Memory B cell (primary cell): ENCODE results near the gene AHSP.
"Not testable (repeated sequence)": the region's sequence is repeated elsewhere in the genome, so short reads cannot be mapped to it uniquely, and the experiment has no call there.

ENCODE experiments used
- ATAC-seq: fragments of 150-1000 bp; cut with Tn5 transposase; 2 replicates; pipeline ENCODE4 v1.10.0; 2021; ENCODE audit warnings: low read depth, mild to moderate bottlenecking, moderate library complexity
- DNase-seq, 2 donors: peaks; one replicate each; pipeline ENCODE4 v3.0.0; 2022; ENCODE audit warnings: low spot score in 2 of 2
- H3K27ac Mint-ChIP-seq: one replicate; pipeline ENCODE4 v1.8.0; 2022; ENCODE audit warnings: mild to moderate bottlenecking, moderate library complexity, mixed read lengths
- H3K27me3 Mint-ChIP-seq: one replicate; pipeline ENCODE4 v1.8.0; 2022; ENCODE audit warnings: mixed read lengths
- H3K36me3 Mint-ChIP-seq: one replicate; pipeline ENCODE4 v1.8.0; 2022; ENCODE audit warnings: mild to moderate bottlenecking, mixed read lengths
- H3K4me1 Mint-ChIP-seq: one replicate; pipeline ENCODE4 v1.8.0; 2022; ENCODE audit warnings: mixed read lengths
- H3K4me3 Mint-ChIP-seq: one replicate; pipeline ENCODE4 v1.8.0; 2022; ENCODE audit warnings: mild to moderate bottlenecking, moderate library complexity, mixed read lengths
- H3K9me3 Mint-ChIP-seq: one replicate; pipeline ENCODE4 v1.8.0; 2022; ENCODE audit warnings: mixed read lengths

Gene AHSP, protein sequence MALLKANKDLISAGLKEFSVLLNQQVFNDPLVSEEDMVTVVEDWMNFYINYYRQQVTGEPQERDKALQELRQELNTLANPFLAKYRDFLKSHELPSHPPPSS

DNA sequence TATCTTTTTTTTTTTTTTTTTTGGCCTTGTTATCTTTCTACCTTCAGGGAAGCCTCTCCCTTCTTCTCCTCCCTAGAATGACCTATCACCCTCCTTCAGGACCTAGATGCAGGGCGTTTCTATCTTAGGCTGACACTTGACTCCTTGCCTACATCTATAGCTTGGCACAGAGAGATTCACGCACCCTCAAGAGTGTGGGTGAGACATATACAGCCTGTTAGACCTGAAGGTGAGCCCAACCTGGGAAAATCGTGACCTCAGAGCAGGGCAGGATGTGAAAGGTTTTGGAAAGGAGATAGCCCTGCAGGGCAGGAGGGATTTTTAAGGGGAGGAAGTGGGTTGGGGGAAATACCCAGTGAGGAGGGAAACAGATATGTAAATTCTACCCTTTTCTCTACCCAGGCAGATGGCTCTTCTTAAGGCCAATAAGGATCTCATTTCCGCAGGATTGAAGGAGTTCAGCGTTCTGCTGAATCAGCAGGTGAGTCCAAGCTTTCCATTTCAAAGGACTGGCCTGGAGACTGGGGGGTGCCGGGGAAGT lies at the start of gene AHSP:
Gene AHSP (plus strand): TSS at position 167 of the 541 bp plus-strand sequence. CDS start 240 bp downstream, at position 407.
- Mint-ChIP-seq H3K27ac (no peak within 1 kb of the TSS), H3K4me1 (peaks cover 3% of the 10 kb centered on the region), H3K4me3 (peak within 1 kb of the TSS; percentile 28), H3K9me3 (no peaks in the 10 kb centered on the region), H3K27me3 (peaks cover 10% of the 10 kb centered on the region), H3K36me3 (no peaks in the 10 kb centered on the region)
- peak; percentile 45 for ATAC-seq
- no peak for DNase-seq

DNA sequence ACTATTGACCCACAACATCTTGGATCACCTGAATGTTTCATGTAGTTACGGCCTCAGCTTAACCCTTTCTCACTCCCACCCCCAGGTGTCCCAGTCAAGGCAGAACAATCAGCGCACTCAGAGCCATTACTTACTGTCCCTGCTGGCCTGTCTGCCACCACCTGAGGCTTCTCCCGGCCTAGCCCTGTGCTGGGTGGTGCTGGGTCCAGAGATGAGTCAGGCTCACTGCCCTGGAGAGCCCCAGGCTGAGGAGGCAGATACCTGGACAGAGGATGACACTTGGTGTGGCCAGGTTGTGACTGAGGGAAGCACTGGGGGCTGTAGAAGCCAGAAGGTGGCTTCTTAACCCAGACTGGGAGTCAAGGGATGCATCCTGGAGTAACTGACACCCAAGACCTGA lies 48.7 kb upstream of the AHSP start:
- H3K27me3 Mint-ChIP-seq: peaks cover 16% of the 10 kb centered on the region
- no peak overlapping the region for H3K27ac Mint-ChIP-seq
- H3K4me3 Mint-ChIP-seq: no peak overlapping the region
- no peaks in the 10 kb centered on the region for H3K36me3 Mint-ChIP-seq
- no peak for ATAC-seq
- peaks cover 10% of the 10 kb centered on the region for H3K4me1 Mint-ChIP-seq
- no peak for DNase-seq
- no peaks in the 10 kb centered on the region for H3K9me3 Mint-ChIP-seq

DNA sequence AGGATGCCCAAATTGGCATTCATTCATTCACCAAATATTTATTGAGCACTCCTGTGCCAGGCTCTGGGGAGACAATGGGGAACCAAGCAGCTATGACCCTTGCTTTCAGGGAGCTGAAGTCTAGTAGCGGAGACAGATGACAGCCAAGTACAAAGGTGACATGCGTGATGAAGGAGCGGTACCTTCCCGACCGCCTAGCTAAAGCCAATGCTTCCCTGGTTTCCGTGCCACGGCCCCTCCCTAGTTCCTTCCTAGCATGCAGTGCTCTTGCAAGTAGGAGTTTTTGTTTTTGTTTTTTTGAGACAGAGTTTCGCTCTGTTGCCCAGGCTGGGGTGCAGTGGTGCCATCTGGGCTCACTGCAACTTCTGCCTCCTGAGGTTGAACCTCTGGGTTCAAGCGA lies 47.9 kb upstream of the AHSP start:
- Mint-ChIP-seq H3K9me3 (no peaks in the 10 kb centered on the region), H3K27ac (no peak overlapping the region), H3K4me1 (peaks cover 10% of the 10 kb centered on the region), H3K36me3 (no peaks in the 10 kb centered on the region), H3K27me3 (peaks cover 16% of the 10 kb centered on the region), H3K4me3 (no peak overlapping the region)
- DNase-seq (no peak), ATAC-seq (no peak)

DNA sequence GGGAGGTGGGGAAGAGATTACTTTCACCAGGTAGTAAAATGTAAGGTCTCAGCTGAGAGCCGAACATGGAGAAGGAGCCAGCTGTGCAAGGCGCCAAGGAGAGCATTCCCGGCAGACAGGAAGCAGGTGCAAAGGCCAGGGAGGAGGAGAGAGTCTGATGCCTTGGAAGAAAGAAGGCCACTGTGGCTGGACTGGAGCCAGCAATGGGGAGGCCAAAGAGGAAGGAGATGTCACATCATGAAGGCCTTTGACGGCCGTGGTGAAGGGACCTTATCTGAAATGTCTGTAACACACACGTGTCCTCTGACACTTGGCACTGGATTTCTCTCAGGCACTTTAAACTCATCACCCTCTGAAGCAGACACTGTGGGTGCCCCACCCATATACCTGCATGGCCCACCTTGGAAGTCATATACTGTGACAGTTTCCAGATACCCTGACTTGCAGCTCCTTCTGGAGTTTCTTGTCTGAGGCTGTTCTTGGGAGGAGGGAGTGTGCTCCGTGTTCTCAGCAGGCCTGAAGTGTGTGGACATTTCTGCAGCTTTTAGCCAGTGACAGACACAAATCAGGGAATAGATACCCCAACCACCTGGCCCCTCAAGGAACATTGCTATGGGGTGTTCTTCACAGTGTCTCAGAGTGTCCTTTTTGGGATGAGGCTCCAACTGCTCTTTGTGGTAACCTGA lies 46.7 kb upstream of the AHSP start:
- no peak overlapping the region for H3K27ac Mint-ChIP-seq
- H3K4me3 Mint-ChIP-seq: no peak overlapping the region
- peaks cover 16% of the 10 kb centered on the region for H3K27me3 Mint-ChIP-seq
- peaks cover 12% of the 10 kb centered on the region for H3K4me1 Mint-ChIP-seq
- no peaks in the 10 kb centered on the region for H3K36me3 Mint-ChIP-seq
- DNase-seq (no peak), ATAC-seq (no peak)
- H3K9me3 Mint-ChIP-seq: no peaks in the 10 kb centered on the region

DNA sequence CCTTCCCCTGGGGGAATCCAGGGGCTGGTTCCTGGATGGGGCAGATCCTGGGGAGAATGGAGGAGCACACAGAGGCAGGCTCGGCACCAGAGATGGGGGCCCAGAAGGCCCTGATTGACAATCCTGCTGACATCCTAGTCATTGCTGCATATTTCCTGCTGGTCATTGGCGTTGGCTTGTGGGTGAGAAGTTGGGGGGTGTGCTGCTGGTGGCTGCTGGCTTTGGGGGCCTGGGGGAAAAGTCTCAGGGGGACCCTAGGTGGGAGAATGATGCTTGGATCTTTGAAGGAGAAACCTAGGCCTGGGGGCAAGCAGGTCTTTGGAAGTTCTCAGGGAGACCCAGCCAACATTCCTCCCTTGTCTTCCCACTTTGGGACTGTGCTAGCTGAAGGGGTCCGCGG lies 44.6 kb upstream of the AHSP start, which contains the start of gene SLC5A2:
Gene SLC5A2 (plus strand): TSS at position 43 of the 400 bp plus-strand sequence. CDS start 14 bp downstream, at position 57.
- no peak within 1 kb of the TSS for H3K27ac Mint-ChIP-seq
- H3K27me3 Mint-ChIP-seq: peaks cover 11% of the 10 kb centered on the region
- H3K4me3 Mint-ChIP-seq: no peak within 1 kb of the TSS
- H3K4me1 Mint-ChIP-seq: peaks cover 4% of the 10 kb centered on the region
- no peak for ATAC-seq
- no peaks in the 10 kb centered on the region for H3K9me3 Mint-ChIP-seq
- no peaks in the 10 kb centered on the region for H3K36me3 Mint-ChIP-seq
- DNase-seq: no peak

DNA sequence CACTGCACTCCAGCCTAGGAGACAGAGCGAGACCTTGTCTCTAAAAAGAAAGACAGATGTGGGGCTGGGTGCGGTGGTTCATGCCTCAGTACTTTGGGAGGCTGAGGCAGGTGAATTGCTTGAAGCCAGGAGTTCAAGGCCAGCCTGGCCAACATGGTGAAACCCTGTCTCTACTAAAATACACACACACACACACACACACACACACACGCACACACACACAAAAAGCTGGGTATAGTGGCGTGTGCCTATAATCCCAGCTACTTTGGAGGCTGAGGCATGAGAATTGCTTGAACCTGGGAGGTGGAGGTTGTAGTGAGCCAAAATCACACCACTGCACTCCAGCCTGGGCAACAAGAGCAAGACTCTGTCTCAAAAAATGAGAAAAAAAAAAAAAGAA lies 43.7 kb upstream of the AHSP start:
- H3K27me3 Mint-ChIP-seq: peaks cover 11% of the 10 kb centered on the region
- H3K9me3 Mint-ChIP-seq, H3K36me3 Mint-ChIP-seq, H3K27ac Mint-ChIP-seq, DNase-seq, ATAC-seq, H3K4me1 Mint-ChIP-seq, H3K4me3 Mint-ChIP-seq: not testable (repeated sequence)

DNA sequence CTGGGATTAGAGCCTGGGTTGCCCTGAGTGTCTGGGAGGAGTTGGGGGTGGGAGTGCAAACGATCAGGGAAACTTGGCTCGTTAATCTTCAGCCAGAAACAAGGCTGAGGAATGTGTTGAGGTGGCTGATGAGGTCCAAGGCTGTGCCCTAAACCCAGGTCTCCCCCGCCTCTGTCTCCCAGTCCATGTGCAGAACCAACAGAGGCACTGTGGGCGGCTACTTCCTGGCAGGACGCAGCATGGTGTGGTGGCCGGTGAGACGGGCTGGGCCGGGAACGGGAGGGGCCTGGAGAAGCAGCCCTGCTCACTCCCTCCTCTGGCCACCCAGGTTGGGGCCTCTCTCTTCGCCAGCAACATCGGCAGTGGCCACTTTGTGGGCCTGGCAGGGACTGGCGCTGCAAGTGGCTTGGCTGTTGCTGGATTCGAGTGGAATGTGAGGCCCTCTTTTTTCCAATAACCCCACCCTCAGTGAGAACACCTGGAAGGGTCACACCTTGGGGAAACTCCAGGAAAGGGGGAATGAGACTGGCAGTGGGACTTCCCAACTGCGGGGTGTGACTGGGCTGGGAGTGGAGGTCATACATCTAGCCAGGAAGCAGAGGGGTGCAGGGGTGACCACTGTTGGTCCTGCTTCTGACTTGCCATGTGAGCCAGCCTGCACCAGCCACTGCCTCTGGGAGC lies 43.1 kb upstream of the AHSP start:
- Mint-ChIP-seq H3K27ac (no peak overlapping the region), H3K9me3 (no peaks in the 10 kb centered on the region), H3K36me3 (no peaks in the 10 kb centered on the region), H3K27me3 (peaks cover 10% of the 10 kb centered on the region), H3K4me1 (peaks cover 3% of the 10 kb centered on the region), H3K4me3 (no peak overlapping the region)
- DNase-seq: no peak
- ATAC-seq: no peak

DNA sequence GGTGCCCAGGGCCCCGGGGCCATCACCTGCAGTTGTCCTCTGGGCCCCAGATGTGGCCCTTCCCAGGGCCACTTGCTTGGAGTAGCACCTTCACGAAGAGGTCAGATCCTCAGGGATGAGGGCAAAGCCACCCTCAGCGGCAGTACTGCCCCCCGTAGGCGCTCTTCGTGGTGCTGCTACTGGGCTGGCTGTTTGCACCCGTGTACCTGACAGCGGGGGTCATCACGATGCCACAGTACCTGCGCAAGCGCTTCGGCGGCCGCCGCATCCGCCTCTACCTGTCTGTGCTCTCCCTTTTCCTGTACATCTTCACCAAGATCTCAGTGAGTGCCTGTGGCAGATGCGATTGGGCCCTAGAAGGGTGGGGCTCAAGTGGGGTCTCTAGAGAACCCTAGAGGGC lies 42.1 kb upstream of the AHSP start:
- H3K27me3 Mint-ChIP-seq: peaks cover 9% of the 10 kb centered on the region
- ATAC-seq: no peak
- no peak overlapping the region for H3K4me3 Mint-ChIP-seq
- H3K36me3 Mint-ChIP-seq: no peaks in the 10 kb centered on the region
- no peaks in the 10 kb centered on the region for H3K9me3 Mint-ChIP-seq
- DNase-seq: no peak
- no peak overlapping the region for H3K27ac Mint-ChIP-seq
- peaks cover 3% of the 10 kb centered on the region for H3K4me1 Mint-ChIP-seq

DNA sequence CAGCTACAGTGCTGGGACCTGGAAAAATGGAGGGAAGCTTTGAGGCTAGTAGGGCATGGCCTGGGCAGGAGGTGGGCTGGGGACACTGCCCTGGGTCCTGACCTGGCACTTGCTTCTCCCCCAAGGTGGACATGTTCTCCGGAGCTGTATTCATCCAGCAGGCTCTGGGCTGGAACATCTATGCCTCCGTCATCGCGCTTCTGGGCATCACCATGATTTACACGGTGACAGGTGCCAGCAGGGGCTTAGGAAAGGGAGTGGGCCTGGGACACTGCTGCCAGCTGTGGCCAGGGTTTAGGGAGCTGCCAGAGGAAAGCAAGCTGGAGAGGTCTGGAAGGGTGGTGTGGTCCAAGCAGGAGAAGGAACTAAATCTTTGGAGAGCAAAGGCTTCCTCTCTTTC lies 41.7 kb upstream of the AHSP start:
- Mint-ChIP-seq H3K27me3 (peaks cover 7% of the 10 kb centered on the region), H3K9me3 (no peaks in the 10 kb centered on the region), H3K27ac (no peak overlapping the region), H3K4me1 (peaks cover 3% of the 10 kb centered on the region), H3K36me3 (peaks cover 3% of the 10 kb centered on the region), H3K4me3 (peak overlapping the region; percentile 15)
- DNase-seq (no peak), ATAC-seq (no peak)

DNA sequence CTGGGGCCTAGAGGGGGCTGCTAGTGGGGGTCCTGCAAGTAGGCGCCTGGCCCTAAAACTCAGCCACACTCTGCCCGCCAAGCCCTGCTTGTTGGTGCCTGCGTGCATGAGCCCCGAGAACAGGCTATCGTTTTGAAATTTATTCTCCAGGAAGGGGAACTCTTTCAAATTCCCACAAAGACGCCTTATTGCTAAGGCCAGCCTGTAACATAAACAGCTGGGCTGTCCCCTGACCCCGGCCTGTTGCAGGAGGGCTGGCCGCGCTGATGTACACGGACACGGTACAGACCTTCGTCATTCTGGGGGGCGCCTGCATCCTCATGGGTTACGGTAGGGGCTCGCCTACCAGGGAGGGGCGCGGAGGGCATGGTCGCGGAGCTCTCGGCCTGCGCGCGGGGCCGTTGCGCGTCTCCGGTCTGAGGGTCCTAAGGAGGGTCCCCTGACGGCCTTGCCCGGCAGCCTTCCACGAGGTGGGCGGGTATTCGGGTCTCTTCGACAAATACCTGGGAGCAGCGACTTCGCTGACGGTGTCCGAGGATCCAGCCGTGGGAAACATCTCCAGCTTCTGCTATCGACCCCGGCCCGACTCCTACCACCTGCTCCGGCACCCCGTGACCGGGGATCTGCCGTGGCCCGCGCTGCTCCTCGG lies 40.5 kb upstream of the AHSP start:
- peak overlapping the region; percentile 3 for H3K27ac Mint-ChIP-seq
- DNase-seq (no peak), ATAC-seq (no peak)
- peak overlapping the region; percentile 91 for H3K4me3 Mint-ChIP-seq
- no peaks in the 10 kb centered on the region for H3K9me3 Mint-ChIP-seq
- peaks cover 4% of the 10 kb centered on the region for H3K27me3 Mint-ChIP-seq
- H3K4me1 Mint-ChIP-seq: peaks cover 3% of the 10 kb centered on the region
- H3K36me3 Mint-ChIP-seq: peaks cover 3% of the 10 kb centered on the region

DNA sequence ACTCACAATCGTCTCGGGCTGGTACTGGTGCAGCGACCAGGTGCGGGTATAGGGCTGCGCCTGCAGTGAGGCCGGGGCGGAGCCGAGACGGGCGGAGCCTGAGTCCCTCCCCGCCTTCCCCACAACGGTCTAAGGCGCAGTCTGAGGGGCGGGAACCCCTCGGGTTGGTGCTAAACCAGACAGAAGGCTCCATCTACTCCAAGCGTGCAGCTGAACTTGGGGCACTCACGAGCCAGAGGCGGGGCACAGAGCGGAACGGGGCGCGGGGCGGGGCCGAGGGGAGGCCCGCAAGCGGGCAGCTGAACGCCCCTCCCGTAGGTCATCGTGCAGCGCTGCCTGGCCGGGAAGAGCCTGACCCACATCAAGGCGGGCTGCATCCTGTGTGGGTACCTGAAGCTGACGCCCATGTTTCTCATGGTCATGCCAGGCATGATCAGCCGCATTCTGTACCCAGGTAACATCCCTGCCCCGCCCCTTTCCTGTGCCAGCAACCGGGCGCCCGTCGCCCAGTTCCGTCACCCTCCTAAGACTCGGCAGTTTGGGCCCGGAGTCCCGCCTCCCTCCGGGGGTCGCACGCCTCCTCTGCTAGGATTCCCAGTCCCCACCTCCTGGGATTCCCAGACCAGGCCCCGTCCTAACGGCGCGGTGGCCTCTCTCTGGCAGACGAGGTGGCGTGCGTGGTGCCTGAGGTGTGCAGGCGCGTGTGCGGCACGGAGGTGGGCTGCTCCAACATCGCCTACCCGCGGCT lies 39.8 kb upstream of the AHSP start:
- Mint-ChIP-seq H3K36me3 (peaks cover 3% of the 10 kb centered on the region), H3K9me3 (no peaks in the 10 kb centered on the region), H3K27me3 (no peaks in the 10 kb centered on the region), H3K4me3 (peak overlapping the region; percentile 91), H3K4me1 (peaks cover 3% of the 10 kb centered on the region), H3K27ac (peak overlapping the region; percentile 3)
- DNase-seq: peak; percentile 58 to 63
- peak; percentile 92 for ATAC-seq

DNA sequence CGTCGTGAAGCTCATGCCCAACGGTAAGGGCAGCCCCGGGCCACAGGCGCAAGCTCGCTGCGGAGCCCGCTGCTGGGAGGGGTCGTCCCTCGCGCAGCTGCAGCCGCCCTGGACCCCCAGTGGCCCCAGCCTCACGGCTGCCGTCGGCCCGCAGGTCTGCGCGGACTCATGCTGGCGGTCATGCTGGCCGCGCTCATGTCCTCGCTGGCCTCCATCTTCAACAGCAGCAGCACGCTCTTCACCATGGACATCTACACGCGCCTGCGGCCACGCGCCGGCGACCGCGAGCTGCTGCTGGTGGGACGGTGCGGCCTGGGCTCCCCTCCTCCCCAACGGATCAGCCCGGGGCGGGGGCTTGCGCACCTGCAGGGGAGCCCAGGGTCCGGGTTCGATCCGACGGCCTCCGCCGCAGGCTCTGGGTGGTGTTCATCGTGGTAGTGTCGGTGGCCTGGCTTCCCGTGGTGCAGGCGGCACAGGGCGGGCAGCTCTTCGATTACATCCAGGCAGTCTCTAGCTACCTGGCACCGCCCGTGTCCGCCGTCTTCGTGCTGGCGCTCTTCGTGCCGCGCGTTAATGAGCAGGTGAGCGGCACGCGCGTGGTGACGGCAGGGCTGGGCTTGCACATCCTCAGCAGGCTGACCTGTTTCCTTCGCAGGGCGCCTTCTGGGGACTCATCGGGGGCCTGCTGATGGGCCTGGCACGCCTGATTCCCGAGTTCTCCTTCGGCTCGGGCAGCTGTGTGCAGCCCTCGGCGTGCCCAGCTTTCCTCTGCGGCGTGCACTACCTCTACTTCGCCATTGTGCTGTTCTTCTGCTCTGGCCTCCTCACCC lies 39.0 kb upstream of the AHSP start:
- peaks cover 3% of the 10 kb centered on the region for H3K4me1 Mint-ChIP-seq
- peaks cover 7% of the 10 kb centered on the region for H3K36me3 Mint-ChIP-seq
- ATAC-seq: no peak
- DNase-seq: no peak
- no peak overlapping the region for H3K27ac Mint-ChIP-seq
- H3K27me3 Mint-ChIP-seq: no peaks in the 10 kb centered on the region
- H3K4me3 Mint-ChIP-seq: peak overlapping the region; percentile 91
- no peaks in the 10 kb centered on the region for H3K9me3 Mint-ChIP-seq

DNA sequence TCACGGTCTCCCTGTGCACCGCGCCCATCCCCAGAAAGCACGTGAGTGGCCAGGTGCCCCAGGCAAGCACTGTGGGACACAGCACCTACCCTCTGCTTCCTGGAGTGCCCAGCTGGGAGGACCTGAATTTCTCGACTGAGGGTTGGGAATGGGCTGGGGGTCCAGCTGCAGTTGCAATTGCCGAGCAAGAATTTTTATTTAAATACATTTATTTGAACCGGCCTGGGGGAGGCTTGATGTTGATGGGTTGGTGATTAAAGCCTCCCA lies 38.5 kb upstream of the AHSP start:
- H3K27me3 Mint-ChIP-seq: no peaks in the 10 kb centered on the region
- DNase-seq (no peak), ATAC-seq (no peak)
- no peak overlapping the region for H3K27ac Mint-ChIP-seq
- peaks cover 3% of the 10 kb centered on the region for H3K4me1 Mint-ChIP-seq
- H3K4me3 Mint-ChIP-seq: peak overlapping the region; percentile 59
- peaks cover 7% of the 10 kb centered on the region for H3K36me3 Mint-ChIP-seq
- H3K9me3 Mint-ChIP-seq: no peaks in the 10 kb centered on the region
